Forelimb muscle (tissue), 1 donor: ENCODE data around the gene AMBP. TPM values are rescaled to one million over a fixed set of nuclear protein-coding genes. Genes with fewer than 3 reads are reported as not detected.

Experiments used
- DNase-seq: peaks from one replicate; pipeline ENCODE4 v3.0.0-alpha.2; 2013; ENCODE audit warnings: low read depth
- polyA plus RNA-seq: library from polyadenylated mRNA; unstranded; fragments of 120-200 nt; gene quantifications from one replicate; pipeline ENCODE4 v1.2.1, GENCODE V29; 2013; ENCODE audit not compliant: insufficient read length

The AMBP gene
- polyA plus RNA-seq, 1 donor: not detected

DNA sequence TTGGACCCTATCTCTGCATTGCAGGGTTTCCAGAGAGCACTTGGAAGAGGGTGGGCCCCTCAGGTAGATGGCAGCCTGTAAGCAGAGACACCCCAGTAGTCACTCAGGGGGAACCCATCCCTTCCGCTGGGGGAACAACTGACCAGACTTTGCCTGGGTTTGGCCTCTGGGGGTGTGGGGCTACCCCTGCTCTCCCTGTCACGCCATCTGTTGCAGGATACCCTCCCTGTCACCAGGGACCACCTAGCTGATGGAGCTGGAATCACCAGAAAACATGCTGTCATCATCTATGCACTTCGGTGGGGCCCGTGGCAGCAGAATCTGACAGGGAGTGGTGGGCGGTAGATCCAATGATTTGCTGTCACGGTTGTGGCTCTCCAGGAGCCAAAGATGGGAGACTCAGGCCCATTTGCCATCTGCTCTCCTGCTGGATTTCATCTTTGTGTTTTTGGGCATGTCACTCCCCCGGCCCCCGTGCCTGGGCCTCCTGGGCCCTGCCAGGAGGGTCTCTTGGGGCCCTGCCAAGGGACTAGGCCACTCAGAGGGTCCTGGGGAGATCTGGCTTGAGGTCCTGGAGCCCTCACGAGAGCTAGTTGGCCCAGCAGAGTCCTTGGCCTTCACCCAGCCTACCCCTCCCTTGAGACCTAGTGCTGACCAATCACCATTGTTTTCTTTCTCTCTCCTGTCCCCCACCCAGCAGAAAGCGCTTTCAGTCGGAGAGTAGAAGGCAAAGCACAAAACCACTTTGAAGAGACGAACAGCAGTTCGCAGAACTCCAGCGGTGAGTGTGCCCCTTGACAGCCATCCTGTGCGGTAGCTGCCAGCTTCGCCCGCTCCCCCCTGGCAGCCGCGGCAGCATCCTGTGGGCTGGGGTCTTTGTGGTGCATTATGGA is 45.9 kb downstream of the AMBP start:
- no peak for DNase-seq

DNA sequence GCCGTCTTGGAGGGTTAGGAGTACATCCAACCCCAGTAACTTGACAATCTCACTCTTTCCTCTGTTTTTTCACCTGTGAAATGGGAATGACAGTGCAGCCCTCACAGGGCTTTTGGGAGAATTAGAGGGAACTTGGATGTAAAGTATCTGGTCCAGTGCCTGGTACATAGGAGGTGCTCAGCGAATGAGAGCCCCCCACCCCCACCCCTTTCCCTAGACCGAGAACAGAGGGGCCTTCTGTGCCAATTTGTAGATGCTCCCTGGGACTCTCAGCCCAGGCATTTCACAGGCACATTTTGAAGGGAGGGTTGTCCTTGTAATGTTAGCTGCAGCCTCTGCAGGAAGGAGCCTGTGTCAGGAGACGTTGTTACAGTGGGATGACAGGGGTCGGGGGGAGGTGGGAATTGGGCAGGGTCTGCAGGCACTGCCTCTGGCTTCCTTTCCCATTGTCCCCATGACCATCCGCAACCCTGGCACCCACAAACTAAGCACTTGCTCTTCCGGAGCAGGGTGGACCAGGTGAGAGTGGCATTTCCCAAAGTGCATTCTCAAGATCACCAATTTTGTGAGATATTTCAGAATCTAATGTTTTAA is 47.0 kb downstream of the AMBP start:
- DNase-seq: no peak

DNA sequence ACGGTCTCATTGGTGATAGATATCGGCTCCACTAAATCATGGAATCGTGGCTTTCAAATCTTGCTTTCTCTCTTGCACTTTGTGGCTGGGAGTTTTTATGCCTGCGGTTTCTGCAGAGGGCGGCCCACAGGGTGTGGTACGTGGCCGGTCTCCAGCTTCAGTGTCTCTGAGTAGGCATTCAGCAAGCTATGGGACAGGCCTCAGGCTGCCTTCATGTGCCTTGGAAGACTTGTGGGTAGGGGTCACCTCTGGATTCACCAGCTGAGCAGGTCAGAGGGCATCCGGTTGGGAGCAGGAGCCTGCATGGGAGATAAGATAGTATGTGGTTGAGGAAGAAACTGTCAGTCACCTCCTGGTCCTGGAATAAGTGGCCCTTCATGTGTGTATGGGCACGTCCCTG is 47.7 kb downstream of the AMBP start:
- no peak for DNase-seq

DNA sequence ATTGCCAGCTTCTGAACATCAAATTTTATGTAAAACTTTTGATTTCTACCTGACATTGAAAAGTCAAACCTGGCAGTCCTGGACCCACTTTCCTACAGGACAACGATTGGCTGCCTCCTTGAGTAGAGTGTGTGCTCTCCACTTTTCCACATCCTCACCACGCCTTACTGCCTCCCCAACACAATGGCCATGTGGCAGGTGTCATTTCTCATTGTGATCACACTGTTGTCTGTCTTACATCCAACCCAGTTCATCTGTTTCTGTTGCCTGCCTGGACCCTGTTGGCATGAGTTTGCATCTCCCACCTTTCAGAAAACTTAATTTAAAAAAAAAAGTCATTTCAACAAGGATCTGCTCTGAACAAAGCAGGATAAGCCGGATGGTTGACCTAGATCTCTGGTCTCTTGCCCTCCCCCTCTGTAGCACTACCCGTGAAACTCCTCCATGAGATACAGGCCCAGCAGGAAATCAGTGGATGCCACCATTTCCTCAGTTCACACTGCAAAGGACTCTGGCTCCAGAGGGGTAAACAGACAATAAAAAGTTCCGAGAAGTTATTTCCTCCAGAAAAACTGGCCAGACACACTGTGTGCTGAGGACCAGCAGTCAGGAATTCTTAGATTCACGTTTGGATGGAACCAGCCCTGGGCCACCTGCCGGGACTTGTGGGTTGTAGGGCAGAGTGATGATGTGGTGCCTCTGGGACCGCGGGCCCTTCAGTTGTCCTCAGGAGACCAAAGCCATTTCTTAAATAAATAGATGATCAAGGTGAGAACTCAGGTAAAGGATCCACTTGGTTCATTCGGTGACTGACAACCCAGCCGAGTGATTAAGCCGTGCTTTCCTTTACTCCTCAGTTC is 48.6 kb downstream of the AMBP start:
- no peak for DNase-seq

DNA sequence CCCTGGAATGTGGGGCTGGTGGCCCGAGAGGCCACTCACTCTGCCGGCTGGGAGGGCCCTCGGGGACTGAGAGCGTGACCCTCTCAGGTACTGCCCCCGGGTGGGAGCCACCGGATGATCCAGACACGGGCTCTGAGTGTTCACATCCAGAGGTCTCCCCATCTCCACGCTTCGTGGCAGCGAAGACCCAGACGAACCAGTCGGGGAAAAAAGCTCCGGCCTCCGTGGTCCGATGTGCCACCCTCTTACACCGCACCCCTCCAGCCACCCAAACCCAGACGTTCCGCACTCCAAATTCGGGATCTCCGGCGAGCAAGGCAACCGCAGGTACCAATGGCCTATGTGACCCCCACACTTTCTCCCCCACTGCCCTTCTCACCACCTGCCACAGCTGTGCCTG is 49.5 kb downstream of the AMBP start:
- DNase-seq: no peak

DNA sequence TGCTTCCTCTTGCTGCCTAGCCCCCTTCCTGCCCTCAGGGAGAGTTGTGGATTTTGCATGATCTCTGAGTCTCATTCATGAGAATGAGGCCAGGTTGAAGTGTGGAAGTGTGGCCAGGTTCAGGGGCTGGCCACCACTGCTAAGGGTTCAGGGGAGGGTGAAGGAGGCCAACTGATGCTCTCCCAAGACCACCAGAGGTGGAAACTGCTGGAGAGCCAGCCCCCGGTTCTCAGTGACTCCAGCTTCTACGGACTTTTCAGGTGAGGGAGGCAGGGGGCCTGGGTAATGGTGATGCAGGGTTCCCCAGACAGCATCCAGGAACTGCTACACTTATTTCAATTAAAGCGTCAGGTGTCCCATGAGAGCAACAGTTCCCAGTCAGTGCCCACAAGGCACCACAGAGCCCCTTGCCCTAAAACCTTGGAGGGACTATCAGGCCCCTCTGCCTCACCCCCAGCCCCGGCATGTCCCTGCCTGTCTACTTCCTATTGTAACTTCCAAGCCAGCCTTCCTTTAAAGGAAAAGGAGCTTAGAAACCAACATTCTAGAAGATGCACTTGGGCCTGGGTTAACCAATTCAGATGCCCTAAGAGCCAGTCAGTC is 50.1 kb downstream of the AMBP start:
- no peak for DNase-seq

DNA sequence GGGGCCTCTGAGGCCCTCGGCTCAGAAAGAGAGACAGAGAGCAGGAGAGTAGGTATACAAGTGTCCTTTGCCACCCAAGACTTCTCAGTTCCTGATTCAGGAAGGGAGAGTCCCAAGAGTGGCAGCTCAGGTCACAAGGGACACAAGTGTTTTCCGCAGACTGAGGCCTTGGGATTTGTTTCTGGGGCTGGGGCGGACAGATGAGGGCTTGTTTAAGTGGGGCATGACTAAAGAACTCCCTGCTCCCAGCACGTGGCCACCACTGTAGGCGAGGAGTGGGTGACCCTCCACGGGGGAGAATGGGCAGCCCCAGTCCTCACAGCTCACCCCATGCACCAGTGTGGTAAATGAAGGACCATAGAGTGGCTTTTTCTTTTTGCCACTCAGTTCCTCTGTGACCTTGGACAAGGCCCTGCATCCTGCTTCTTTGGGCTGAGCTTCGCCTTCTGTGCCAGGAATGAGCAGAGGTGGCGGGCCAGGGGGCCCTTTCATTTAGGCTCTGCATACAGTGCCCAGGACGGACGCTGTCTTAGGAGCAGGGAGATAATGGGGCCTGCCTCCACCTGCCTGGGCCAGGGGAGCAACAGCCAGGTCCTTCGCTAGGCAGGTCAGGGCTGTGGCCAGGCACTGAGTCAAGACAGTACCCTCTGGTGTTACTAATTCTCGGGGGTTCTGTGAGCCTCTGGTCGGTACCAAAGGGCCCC is 50.8 kb downstream of the AMBP start:
- DNase-seq: no peak

DNA sequence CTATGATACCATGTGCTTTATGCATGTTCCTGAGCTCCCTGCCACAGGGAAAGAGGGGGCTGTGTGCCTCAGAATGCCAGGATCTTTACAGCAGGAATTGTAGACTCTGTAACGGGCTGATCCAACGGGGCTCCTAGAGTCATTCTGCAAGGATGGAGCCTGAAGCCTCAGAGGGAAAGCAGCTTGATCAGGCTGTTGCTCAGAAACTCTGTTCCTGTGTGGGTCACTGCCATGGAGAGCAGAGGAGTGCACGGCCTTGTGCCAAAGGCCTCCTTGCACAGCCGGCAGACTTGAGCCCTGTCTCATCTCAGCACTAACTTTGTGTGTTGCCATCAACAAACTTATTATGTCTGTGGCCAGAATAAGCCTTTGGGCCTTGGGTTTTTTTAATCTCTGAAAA is 51.8 kb downstream of the AMBP start:
- DNase-seq: no peak

DNA sequence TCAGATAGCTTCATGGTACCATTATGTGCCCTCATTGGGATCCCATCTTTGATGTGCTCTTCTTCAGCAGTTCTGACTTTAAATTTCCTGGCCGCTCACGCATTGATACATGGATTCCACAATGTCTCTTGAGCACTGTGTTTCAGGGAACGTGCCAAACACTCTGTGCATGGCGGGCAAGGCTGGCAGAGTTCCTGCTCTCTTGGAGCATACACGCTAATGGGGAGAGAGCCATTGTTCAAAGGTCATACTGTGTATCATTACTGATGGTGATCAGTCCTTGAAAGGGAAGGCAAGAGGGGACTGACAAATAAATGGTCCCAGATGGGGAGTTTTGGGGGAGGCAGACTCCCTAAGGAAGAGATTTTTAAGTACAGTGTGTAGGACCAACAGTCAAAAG is 52.3 kb downstream of the AMBP start:
- no peak for DNase-seq

DNA sequence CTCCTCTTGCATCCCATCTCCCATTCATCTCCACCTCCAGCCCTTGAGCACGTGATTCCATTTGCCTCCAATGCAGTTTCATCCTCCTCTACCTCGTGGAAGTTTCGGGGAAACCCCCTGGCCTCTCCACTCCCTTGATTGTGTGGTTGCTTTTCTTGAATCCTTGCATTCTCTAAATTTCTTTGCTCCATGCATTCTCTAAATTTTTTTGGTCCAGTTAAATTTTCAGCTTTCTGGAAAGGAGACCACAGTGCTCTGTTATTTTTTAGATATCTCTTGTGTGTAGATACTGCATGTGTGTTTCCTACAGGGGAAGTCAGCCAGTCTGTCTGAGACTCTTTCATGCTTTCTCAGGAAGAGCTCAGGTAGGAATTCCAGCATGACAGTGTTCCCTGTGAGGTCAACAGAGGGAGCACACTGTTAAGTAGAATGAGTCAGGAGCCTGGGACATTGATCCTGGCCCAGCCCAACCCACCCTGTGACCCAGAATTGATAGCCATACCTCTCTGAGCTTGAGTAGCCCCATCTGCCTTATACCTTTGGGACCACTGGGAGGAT is 52.8 kb downstream of the AMBP start:
- no peak for DNase-seq

DNA sequence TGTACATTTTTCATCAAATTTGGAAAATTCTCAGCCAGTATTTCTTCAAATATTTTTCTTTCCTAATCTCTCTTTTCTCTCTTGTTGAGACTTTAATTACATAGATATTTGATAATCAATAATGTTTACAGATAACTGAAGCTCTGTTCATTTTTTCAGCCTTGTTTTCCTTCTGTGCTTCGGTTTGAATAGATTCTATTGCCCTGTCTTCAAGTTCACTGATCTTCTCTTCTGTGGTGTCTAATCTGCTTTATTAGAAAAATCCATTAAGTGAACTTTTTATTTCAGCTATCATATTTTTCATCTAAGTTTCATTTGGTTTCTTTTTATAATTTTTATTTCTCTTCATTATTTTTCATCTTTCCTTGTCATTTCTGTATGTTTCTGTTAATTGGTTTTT is 54.1 kb downstream of the AMBP start:
- DNase-seq: no peak

DNA sequence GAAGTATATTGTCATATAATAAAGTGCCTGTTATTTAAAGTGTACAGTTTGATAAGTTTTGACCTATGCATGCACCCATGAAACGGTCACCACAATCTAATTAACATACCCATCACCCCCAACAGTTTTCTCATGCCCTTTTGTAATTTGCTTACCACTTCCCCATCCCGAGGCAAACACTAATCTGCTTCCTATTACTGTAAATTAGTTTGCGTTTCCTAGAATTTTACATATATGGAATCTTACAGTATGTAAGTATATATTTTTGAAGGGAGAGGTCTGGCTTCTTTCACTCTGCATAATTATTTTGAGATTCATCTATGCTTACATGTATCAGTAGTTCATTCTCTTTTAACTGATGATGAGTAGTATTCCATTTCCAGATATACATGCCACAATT is 56.5 kb downstream of the AMBP start:
- DNase-seq: no peak

DNA sequence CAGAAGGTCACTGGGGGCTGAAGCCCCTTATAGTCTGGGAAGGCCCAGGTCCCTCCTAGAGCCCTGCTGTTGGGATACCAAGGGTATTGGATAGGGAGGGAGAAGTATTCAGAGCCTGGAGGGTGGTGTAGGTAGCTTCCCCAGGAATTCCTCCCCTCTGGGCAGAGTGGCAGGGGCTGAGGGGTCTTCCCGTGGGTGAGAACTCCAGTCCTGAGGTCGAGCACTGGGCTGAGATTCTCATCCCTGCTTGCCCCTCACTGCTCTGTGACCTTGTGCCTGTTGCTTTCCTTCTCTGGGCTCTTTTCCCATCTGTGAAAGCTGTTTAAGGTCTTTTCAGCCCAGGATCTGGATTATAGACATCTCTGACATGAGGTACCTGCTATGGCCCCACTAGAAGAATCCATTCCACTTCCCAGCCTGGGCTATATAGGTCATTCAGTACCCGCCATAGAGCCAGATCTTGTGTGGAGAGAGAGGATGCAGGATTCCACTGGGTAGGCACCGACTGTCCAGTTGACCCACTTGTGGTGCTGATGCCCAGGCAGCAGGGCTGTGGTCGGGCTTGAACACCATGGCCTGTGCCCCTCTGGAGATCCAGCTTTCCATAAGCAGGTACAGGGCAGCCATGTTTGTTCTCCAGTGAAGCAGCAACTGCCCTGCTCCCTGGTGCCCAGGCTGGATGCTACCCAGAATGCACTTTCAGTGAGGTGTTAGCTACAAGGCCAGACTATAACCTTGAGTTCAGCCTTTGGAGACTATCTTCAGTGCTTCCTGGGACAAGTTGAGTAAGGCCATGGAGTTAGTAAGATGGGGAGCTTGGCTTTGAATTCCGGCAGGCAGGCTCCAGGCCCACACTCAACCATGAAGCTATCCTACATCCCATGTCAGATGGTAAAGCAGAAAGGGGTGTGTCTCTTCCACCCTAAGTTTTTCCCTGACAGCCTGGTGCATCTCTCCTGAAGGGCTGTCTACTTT is 60.1 kb downstream of the AMBP start:
- no peak for DNase-seq

DNA sequence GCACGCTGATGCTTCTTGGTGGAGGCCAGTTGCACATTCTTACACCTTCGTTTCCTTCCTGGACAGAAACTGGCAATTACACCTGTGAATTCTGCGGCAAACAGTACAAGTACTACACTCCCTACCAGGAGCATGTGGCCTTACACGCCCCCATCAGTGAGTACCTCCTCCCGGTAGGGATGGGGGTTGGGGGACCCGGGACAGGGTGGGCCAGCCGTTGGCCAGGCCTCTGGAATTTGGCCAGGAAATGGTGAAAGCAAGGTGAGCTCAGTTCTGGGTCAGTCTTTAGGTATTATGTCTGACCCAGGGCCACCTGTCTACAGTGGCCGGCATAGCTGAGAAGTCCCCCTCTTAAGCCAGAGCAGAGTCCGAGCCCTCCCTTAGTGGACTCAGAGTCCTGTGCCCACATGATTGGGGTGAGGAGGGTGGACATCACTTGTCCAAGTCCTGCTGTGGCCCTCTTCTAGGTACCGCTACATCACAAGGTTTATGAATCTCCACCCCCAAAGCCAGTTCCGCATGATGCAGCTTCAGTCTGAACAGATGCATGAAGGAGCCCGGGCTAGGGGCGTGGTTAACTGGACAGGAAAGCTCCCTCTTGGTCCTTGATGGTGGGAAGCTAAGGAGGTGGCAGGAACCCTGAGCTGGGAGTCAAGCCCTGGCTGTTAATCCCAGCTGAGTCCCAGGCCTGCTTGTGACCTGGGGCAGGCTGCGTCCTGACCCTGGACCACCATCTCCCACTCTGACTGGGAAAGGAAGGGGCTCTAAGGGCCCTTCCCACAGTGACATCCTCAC is 61.3 kb downstream of the AMBP start:
- DNase-seq: no peak

DNA sequence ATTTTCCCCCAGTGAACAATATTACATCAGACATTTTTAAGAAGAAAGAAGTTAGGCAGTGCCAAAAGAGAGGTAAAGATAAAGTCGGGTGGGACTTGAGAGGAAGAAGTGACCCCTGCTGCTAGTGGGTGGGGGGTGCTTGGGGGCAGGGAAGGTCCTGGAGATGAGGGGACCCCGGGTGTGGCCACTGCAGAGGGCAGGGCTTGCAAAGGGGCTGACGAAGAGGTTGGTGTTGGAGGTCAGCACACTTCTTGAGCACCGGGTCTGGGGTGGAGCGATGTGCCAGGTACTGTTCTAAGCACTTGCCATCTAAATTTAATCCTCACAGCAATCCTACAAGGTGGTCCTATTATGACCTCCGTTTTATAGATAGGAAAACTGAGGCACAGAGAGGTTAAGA is 62.0 kb downstream of the AMBP start:
- no peak for DNase-seq

DNA sequence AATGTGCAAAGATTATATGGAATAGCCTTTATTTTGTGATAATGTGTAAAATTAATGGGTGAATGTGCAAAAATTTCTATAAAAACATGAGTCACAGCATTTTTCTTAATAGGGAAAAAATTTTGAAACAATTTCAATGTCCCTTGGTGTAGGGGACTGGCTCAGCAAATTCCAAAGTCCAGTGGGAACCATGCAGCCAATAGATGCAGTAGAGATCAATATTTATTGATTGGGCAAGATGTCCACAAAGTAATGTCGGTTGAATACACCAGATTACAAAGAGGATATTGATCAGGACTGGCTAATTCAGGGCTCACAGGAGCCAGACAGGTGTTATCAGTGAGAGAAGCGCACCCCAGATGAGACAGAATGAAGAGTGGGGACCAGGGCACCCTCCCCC is 62.5 kb downstream of the AMBP start:
- no peak for DNase-seq

DNA sequence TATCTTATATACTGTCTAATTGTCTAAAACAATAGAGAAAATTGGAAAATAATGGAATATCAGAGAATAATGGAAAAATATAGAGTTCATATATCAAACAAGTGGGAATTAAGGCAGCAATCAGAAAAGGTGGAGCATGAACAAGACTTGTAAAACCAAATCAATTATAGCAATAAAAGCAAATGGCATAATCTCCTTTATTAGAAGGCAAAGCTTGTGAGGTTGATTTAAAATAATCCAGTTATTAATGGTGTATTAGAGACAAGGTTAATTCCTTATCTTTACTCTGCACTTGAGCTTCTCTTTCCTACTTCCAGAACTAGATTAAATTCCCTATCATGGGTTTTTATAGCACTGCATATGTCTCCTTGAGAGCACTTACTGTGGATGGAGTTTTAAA is 64.1 kb downstream of the AMBP start:
- no peak for DNase-seq

DNA sequence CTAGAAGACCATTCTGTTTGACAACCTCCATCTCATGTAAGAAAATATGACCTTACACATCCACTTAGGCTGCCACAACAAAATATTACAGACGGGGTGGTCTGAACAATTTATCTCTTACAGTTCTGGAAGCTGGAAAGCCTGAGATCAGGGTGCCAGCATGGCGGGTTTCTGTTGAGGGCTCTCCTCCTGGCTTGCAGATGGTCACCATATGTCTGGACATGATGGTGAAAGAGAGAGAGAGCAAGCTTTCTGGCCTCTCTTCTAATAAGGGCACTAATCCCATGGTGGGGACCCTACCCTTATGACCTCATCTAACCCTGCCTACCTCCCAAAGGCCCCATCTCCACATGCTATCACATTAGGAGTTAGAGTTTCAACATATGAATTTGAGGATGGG is 66.0 kb downstream of the AMBP start:
- DNase-seq: no peak

DNA sequence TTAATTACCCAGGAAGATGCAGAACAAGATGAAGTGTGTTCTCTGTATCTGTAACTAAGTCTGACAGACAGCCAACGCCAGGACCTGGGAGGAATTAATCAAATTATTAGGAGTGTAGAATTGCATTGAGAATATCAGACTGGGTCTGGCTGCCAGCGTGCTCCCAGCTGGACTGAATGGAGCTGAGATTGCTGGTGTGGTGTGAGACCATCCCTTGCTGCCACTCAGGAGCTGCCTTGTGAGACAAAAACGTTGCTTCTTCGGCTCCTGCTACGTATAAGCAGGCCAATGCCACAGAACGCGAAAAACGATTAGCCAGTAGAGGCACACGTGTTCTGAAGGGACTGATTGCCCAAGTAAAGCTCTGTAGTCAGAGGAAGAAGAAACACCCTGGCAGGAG is 66.8 kb downstream of the AMBP start:
- no peak for DNase-seq
